Ovary (tissue), 3 donors: ENCODE measurements around the gene PRKCE.

Experiments used
- CTCF ChIP-seq, 3 donors: fragments of 450-650 bp in 2 of 3; fragments of 200-600 bp in 1 of 3; IDR thresholded peaks; one replicate each; pipeline versions ENCODE4 v1.5.1 to v1.8.0; 2016 to 2022; ENCODE audit warnings: antibody characterized with exemption in 3 of 3, mild to moderate bottlenecking in 1 of 3
- POLR2A ChIP-seq: fragments of 450-650 bp; IDR thresholded peaks from one replicate; pipeline ENCODE4 v1.6.1; 2017; ENCODE audit warnings: antibody characterized with exemption, mild to moderate bottlenecking, moderate library complexity
- donor health status: DM: no; HTN: no; CAD: no.

- TF ChIP-seq CTCF (IDR thresholded peaks at IDR 0.05) (no peak), POLR2A (no peak)
Observed at GRCh38 chr2:46091004-46091403, 439.5 kb downstream of the PRKCE start.
